ENCODE measurements around the gene NOS1. TPM values are rescaled to one million over a fixed set of nuclear protein-coding genes. Genes with fewer than 3 reads are reported as not detected.

Gene NOS1
- total and polyA plus RNA-seq, 2 of the 8 experiments (the other 6 are each of a cell fraction or from before 2014, with no cell fraction given): 1.5 to 2.0 TPM

- no peak overlapping the region for H4K5ac ChIP-seq (ENCODE audit: insufficient read length, low read depth, low read length)
- no peaks in the 10 kb centered on the region for H3K4me1 ChIP-seq (replicated peaks in 1 of 4; ENCODE audit: control insufficient read depth in 3 of 4, insufficient read depth in 4 of 4, low read length in 3 of 4)
- CTCF ChIA-PET (ENCODE audit: partially characterized antibody): no interaction called here
- POLR2A ChIA-PET (ENCODE audit: partially characterized antibody): interaction anchor here (0.8 kb wide), 1 partner anchor 9 kb away, joined by 3 read pairs; no protein-coding TSS in a partner anchor
- H2AFZ ChIP-seq (ENCODE audit: low read length): no peak overlapping the region
- H3K79me2 ChIP-seq (ENCODE audit: control insufficient read depth in 1 of 2, insufficient read depth in 2 of 2, low read length in 2 of 2): no peaks in the 10 kb centered on the region
- no peak overlapping the region for H2BK5ac ChIP-seq (ENCODE audit: low read depth, low read length)
- no peak overlapping the region for H2AK5ac ChIP-seq (ENCODE audit: low read depth, low read length)
- H3K9me3 ChIP-seq (ENCODE audit: insufficient read depth in 2 of 2, low read depth in 1 of 2, low read length in 1 of 2): no peaks in the 10 kb centered on the region
- FAIRE-seq (no peak), DNase-seq (ENCODE audit: low read depth in 1 of 2, low spot score in 2 of 2) (no peak)
- no peak overlapping the region for H2BK120ac ChIP-seq (replicated peaks; ENCODE audit: low read depth, low read length)
- H3K27me3 ChIP-seq (replicated peaks in 1 of 4; ENCODE audit: control insufficient read depth in 3 of 4, extremely low read depth in 1 of 4, insufficient read depth in 3 of 4, low read length in 3 of 4): no peaks in the 10 kb centered on the region
- no peak overlapping the region for H4K91ac ChIP-seq (replicated peaks; ENCODE audit: insufficient read length, low read length)
- H3K56ac ChIP-seq (replicated peaks; ENCODE audit: insufficient read length, low read depth, low read length): no peak overlapping the region
- no peaks in the 10 kb centered on the region for H3K23me2 ChIP-seq (ENCODE audit: low read depth, low read length)
- H2BK12ac ChIP-seq (ENCODE audit: low read depth, low read length): no peak overlapping the region
- no peak overlapping the region for H3K23ac ChIP-seq (ENCODE audit: insufficient read length)
- H3K4ac ChIP-seq (replicated peaks; ENCODE audit: insufficient read length, low read depth, low read length): no peak overlapping the region
- H2BK15ac ChIP-seq (ENCODE audit: low read length): no peak overlapping the region
- H3K79me1 ChIP-seq (ENCODE audit: low read depth, low read length): no peaks in the 10 kb centered on the region; the same call in 1 of the 2 replicates
- no peak overlapping the region for H3K4me2 ChIP-seq (ENCODE audit: insufficient read depth in 1 of 2, low read depth in 2 of 2, low read length in 2 of 2)
- no peak overlapping the region for H3K4me3 ChIP-seq (ENCODE audit: extremely low read depth in 1 of 4, insufficient read depth in 2 of 4, low read depth in 3 of 4, low read length in 4 of 4)
- no peak overlapping the region for H3K9ac ChIP-seq (replicated peaks in 1 of 4; ENCODE audit: extremely low read depth in 1 of 4, low read depth in 3 of 4, low read length in 3 of 4)
- no peak overlapping the region for H3K27ac ChIP-seq (ENCODE audit: low read depth, low read length)
- H4K20me1 ChIP-seq (replicated peaks in 1 of 2; ENCODE audit: control insufficient read depth in 1 of 2, insufficient read depth in 2 of 2, low read length in 2 of 2): peaks cover 0 to 12% of the 10 kb centered on the region in 2 experiments
- no peak overlapping the region for H2BK20ac ChIP-seq (ENCODE audit: low read length)
- H3K36me3 ChIP-seq (ENCODE audit: control insufficient read depth in 2 of 4, insufficient read depth in 4 of 4, low read length in 3 of 4): peaks cover 37 to 88% (median 59%) of the 10 kb centered on the region in 4 experiments
- H3K14ac ChIP-seq (ENCODE audit: insufficient read length): no peak overlapping the region
- no peak overlapping the region for H4K8ac ChIP-seq (ENCODE audit: extremely low read depth, insufficient read depth, low read length)
- no peak overlapping the region for H3K18ac ChIP-seq (ENCODE audit: extremely low read depth, low read length)
- WGBS, 2 experiments (ENCODE audit: extremely low coverage in 1 of 2, insufficient coverage in 1 of 2, insufficient read length in 1 of 2, insufficient replicate concordance in 2 of 2, low coverage in 1 of 2, low lambda C conversion rate in 2 of 2, missing lambda C conversion rate in 1 of 2): 96% methylated on average over 3 of the region's 4 CpGs; no CpG with 5 or more reads in 1 of the 2 experiments
- no peak for TF ChIP-seq YY1 (IDR thresholded peaks at IDR 0.05; ENCODE audit: low read depth, low read length)
- no peak for TF ChIP-seq BACH1 (IDR thresholded peaks at IDR 0.05; ENCODE audit: low read length)
- TF ChIP-seq TEAD4 (IDR thresholded peaks at IDR 0.05; ENCODE audit: low read depth, low read length): no peak
- no peak for TF ChIP-seq SIX5 (IDR thresholded peaks at IDR 0.05; ENCODE audit: low read depth, low read length)
- no peak for TF ChIP-seq CBX8 (IDR thresholded peaks at IDR 0.05; ENCODE audit: borderline replicate concordance, low read depth, low read length)
- TF ChIP-seq PHF8 (conservative IDR thresholded peaks at IDR 0.05; ENCODE audit: low read depth, low read length): no peak
- no peak for TF ChIP-seq JUND (IDR thresholded peaks at IDR 0.05; ENCODE audit: low read length)
- TF ChIP-seq JUN (IDR thresholded peaks at IDR 0.05; ENCODE audit: low read depth, low read length): no peak
- no peak for TF ChIP-seq KDM4A (IDR thresholded peaks at IDR 0.05; ENCODE audit: low read depth, low read length, severe bottlenecking)
- no peak for TF ChIP-seq USF2 (IDR thresholded peaks at IDR 0.05; ENCODE audit: low read length)
- no peak for TF ChIP-seq SAP30 (IDR thresholded peaks at IDR 0.05; ENCODE audit: insufficient read depth, insufficient replicate concordance, low read length)
- no peak for TF ChIP-seq SIRT6 (IDR thresholded peaks at IDR 0.05; ENCODE audit: low read length)
- no peak for TF ChIP-seq GTF2F1 (IDR thresholded peaks at IDR 0.05; ENCODE audit: borderline replicate concordance, low read depth, low read length)
Measured at GRCh38 chr12:117166107-117166506, 195.3 kb downstream of the NOS1 start.

All from H1 (cell line).